H1 (cell line): ENCODE data around the gene KIF13A. TPM values are rescaled to one million over a fixed set of nuclear protein-coding genes. Genes with fewer than 3 reads are reported as not detected.

Source experiments
- ATF2 ChIP-seq: IDR thresholded peaks from 2 replicates; pipeline ENCODE4 v1.6.1; 2012; ENCODE audit warnings: low read length, inconsistent platforms
- CBX5 ChIP-seq: fragments of 300-800, 300-1000 bp; sonication (generic); IDR thresholded peaks from 2 replicates; pipeline ENCODE4 v1.7.1; 2016; ENCODE audit warnings: antibody characterized with exemption, low read length, low read depth
- HDAC2 ChIP-seq, 2 experiments: fragments of 300-600 bp in 1 of 2; sonication (generic) in 1 of 2; IDR thresholded peaks; 2 replicates each; pipeline ENCODE4 v1.6.1; 2011 to 2012; ENCODE audit warnings: low read depth in 2 of 2, low read length in 2 of 2, mild to moderate bottlenecking in 2 of 2, moderate library complexity in 2 of 2, borderline replicate concordance in 1 of 2, inconsistent platforms in 1 of 2
- JUN ChIP-seq: IDR thresholded peaks from 2 replicates; pipeline ENCODE4 v1.6.1; 2011; ENCODE audit warnings: low read depth, mild to moderate bottlenecking, improper control_type of control experiment, low read length
- MAX ChIP-seq: IDR thresholded peaks from 2 replicates; pipeline ENCODE4 v1.6.1; 2012; ENCODE audit warnings: inconsistent platforms
- SP2 ChIP-seq: IDR thresholded peaks from 2 replicates; pipeline ENCODE4 v1.6.1; 2012; ENCODE audit warnings: mild to moderate bottlenecking, low read length, inconsistent platforms
- SP4 ChIP-seq: IDR thresholded peaks from 2 replicates; pipeline ENCODE4 v1.6.1; 2012; ENCODE audit warnings: low read length, inconsistent platforms
- polyA plus RNA-seq, 7 experiments: library from polyadenylated mRNA; depleted of rRNA in 3 of 7; stranded (reverse) in 5 of 7; unstranded in 2 of 7; fragments of >200 nt in 5 of 7; fragments of 200-250 nt in 2 of 7; gene quantifications; 1 replicate in 5 of 7; 2 replicates in 1 of 7; 4 replicates in 1 of 7; pipeline versions ENCODE4 v1.2.1 to v1.2.3, GENCODE V29; 2011 to 2013; ENCODE audit warnings: missing spikeins in 2 of 7, mixed read lengths in 2 of 7
- total RNA-seq: library from RNA; stranded (reverse); fragmentation: NEBNext Ultra II Directional; extraction: Animal tissue kit (Norgen Biotek cat#: 25700); gene quantifications from 2 replicates; pipeline ENCODE4 v1.2.1, GENCODE V29; 2021

The KIF13A gene
- total and polyA plus RNA-seq, 2 of the 8 experiments (the other 6 are each of a cell fraction or from before 2014, with no cell fraction given): 14.7 to 40.8 TPM

GRCh38 chr6:17988422-17988944 is 1.0 kb upstream of the KIF13A start (continued):
- no peak for TF ChIP-seq CBX5
- TF ChIP-seq JUN: no peak
- TF ChIP-seq SP2: no peak
- TF ChIP-seq ATF2: no peak
- no peak for TF ChIP-seq SP4
- no peak for TF ChIP-seq MAX
- TF ChIP-seq HDAC2 (IDR thresholded peaks at IDR 0.05; ENCODE audit: borderline replicate concordance in 1 of 2, low read depth in 2 of 2, low read length in 2 of 2): no peak
